ENCODE results near the gene APC2.
A peak's percentile ranks its signal among the peaks of the same experiment; 100 is the strongest.

The APC2 gene

GRCh38 chr19:1478934-1479707, 29.2 kb downstream of the APC2 start, which contains the start of gene C19orf25:
Gene C19orf25 (minus strand): TSS chr19:1479215. CDS start chr19:1478903, 312 bp downstream.
- DNase-seq (ENCODE audit: low spot score) = peak; percentile 97

DNA sequence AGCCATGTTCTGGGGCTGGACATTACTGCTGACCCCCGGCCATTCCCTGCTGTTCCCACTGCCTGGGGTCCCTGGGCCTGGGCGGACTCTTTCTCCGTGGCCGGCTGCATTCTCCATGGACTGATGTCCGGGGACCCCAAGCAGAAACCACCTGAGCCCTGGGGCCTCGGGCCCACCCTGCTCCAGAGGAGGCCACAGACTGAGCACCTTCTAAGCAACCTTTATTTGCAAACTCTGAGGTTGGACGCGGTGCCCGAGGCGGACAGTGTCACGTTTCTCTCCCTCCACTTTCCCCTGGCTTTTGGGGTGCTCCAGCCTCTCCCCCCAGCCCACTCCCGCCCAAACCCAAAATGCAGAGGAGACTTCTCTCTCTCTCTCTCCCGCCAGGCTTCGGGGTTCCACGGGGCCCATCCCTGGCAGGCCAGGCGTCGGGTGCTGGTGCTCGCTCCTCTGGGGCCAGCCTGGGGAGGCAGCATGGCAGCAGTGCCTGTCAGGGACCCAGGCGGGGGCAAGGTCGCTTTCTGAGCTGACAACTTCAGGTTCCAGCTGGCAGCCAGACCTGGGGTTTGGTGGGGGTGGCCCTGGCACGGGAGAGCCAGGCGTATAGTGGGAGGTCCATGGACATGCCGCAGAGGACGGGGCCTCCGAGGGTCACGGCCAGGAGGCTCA, 31.4 kb downstream of the APC2 start:
- DNase-seq (ENCODE audit: low spot score) = no peak

DNA sequence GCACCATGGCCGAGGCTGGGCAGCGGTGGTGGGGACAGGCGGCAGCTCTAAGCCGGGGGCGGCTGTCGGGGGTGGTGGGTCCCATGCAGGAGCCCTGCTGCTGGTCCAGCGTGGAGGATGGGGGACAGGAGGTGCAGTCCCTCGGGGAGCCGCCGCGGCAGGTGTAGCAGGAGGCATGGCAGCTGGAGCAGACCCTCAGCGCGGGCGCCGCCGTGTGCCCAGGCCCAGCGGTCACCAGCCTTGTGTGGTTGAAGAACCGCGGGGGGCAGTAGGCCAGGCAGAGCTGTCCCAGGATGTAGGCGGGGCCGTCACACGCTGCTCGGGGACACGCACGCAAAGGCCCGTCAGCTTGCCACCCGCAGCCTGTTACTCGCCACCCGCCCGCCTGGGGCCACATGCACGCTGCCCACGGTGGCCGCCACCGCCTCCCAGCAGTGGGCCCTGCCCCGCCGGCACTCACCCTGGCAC, 32.0 kb downstream of the APC2 start:
- DNase-seq (ENCODE audit: low spot score) = no peak

DNA sequence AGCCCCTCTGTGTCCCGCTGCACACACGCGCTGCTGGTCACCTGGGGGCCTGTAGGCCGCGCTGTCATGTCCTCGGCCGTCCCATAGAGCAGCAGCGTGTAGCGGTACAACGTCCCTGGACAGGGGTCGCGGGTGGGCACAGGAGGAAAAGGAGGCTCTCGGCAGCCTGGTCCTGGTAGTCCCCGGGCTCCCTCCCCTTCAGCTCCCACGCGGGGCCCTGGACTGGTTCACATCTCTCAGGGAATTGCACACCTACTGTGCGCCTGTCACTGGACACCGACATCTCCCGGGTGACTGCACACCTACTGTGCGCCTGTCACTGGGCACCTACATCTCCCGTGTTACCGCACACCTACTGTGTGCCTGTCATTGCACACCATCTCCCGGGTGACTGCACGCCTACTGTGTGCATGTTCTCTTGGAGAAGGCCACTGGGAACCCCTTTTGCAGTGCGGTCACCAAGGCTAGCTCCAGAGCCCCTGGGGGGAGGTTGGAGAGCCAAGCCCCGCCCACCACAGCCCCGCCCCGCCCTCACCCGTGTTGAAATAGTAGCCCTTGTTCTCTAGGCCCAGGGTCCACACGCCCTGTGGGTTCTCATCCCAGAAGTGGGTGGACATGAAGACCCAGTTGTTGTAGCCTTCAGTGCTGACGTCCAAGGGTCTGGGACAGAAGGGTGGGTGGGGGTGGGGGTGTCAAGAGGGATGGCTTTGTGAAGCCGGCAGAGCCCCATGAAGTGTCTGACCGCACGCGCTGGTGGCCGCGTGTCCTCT, 32.6 kb downstream of the APC2 start:
- no peak for DNase-seq (ENCODE audit: low spot score)

DNA sequence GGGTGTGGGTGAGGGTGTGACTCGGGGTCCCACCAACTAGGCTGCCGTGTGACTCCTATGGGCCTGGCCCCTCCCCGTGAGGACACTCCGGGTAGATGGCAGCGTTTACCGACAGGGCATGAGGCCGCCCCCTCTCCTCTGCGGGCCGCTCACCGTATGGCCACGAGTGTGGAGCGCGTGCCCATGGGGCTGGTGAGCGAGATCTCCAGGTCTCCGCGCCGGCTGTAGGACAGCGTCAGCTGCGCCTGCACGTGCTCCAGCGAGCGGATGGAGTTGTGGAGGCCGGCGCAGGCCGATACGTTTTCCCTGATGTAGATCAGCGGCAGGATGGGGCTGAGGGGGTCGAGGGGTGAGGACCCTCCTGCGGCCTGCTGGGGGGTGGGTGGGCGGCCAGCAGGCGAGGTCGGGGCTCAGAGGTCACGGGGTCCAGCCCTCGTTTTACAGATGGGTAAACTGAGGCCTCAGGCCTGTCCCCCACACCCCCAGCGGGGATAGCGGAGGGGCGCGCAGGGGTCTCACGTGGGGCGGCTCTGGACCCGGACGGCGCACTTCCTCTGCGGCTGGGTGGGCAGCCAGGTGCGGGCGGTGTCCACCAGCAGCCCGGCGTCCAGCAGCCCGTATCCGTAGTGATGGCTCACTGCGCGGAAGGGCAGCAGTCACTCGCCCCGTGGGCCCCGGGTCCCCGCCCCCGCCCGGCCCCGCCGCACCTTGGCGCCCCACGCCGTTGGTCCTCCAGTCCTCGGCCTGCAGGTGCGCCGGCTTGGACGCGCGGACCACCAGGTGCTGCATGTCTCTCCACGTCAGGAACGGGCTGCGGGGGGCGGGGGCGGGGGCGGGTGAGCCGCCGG, 33.4 kb downstream of the APC2 start:
- no peak for DNase-seq (ENCODE audit: low spot score)

DNA sequence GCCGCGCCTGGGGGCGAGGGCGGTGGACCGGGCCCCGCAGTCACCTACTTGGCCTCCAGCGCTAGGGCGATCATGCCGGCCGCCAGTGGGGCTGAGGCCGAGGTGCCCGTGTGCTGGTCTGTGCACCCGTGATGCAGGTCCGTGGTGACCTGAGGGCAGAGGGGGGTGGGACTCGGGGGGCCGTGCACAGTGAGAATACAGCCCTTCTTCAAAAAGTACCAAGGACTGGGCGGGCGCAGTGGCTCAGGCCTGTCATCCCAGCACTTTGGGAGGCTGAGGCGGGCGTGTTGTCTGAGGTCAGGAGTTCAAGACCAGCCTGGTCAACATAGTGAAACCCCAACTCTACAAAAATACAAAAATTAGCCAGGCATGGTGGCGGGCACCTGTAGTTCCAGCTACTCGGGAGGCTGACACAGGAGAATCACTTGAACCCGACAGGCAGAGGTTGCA, 34.1 kb downstream of the APC2 start:
- DNase-seq (ENCODE audit: low spot score) = no peak

GRCh38 chr19:1486720-1487575, 37.0 kb downstream of the APC2 start:
- DNase-seq (ENCODE audit: low spot score) = no peak

DNA sequence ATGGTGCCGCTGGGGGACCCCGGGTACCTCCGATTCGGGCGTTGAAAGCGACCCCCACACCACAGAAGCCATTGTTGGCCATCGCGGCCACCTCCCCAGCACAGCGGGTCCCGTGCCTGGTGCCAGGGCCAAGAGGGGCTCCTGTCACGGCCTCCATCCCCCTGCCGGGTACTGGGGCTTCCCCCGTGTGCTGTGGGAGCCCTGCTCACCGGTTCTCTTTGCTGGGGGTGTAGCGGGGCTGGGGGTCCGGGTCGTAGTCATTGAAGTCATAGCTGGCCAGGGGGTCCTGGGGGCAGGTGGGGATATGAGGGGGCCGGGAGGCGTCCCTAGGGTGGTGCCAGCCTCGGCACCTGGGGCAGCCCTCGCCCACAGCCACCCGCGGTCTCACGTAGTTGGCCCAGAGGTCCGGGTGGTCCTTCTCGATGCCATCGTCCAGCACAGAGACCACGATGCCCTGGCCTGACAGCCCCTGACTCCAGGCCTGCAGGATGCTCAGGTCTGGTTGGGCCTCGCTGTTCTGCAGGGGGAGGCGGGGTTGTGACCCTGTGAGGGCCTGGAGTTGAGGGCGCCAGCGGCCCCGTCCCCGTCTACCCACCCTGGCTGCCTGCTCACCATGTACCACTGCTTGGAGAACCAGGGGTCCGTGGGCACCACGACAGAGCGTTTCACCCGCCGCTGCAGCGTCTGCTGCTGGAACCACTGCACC, 37.8 kb downstream of the APC2 start:
- DNase-seq (ENCODE audit: low spot score) = no peak

- DNase-seq (ENCODE audit: low spot score) = no peak
These were observed 38.3 kb downstream of the APC2 start for GRCh38 chr19:1488282-1488601.

- no peak for DNase-seq (ENCODE audit: low spot score)
These were observed 39.8 kb downstream of the APC2 start for GRCh38 chr19:1489463-1490310.

DNA sequence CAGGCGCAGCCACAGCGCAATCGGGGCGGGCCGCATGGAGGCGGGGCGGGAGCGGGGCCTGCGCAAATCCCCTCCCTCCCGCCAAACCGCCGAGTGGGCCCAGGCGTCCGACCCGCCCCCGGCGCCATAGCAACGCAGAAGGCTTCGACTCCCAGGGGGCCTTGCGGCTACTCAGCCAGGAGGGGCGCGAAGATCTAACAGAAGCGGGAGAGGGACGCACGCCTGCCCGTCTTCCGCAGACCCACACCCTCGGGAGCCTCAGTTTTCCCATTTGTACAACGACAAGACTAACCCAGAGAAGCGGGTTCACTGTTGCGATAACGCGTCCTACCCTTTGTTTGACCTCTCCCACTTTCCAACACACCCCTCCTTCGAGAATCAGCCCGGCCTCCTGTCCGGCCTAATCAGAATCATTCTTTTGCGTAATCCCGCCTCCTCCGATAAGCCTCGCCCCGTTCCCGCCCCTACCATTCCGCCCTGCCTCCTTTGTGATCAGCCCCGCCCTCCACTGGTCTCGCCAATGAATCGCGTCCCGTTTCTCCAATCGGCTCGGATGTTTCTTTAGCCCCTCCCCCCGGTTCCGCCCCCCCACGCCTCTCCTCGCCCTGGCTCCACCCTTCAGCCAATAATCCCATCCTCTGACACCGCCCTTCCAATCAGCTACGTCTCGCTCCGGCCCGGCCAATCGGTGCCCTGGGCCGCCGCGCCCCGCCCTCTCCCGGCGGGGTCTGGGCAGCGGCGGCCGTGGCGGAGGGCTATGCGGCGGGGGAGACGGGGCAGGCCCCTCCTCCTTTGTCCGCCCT, 40.6 kb downstream of the APC2 start, which contains the start of gene PCSK4:
TSS of gene PCSK4 (minus strand) at position 40 of the 803 bp plus-strand sequence. CDS start at position 36, 4 bp downstream.
- peak; percentile 97 for DNase-seq (ENCODE audit: low spot score)

- DNase-seq (ENCODE audit: low spot score) = no peak
These were observed 41.4 kb downstream of the APC2 start, which contains the start of gene REEP6 for GRCh38 chr19:1491114-1491848. Gene REEP6 (plus strand): TSS chr19:1491181. CDS start chr19:1491270, 89 bp downstream.

- no peak for DNase-seq (ENCODE audit: low spot score)
These were observed 41.9 kb downstream of the APC2 start for GRCh38 chr19:1491849-1492170.

DNA sequence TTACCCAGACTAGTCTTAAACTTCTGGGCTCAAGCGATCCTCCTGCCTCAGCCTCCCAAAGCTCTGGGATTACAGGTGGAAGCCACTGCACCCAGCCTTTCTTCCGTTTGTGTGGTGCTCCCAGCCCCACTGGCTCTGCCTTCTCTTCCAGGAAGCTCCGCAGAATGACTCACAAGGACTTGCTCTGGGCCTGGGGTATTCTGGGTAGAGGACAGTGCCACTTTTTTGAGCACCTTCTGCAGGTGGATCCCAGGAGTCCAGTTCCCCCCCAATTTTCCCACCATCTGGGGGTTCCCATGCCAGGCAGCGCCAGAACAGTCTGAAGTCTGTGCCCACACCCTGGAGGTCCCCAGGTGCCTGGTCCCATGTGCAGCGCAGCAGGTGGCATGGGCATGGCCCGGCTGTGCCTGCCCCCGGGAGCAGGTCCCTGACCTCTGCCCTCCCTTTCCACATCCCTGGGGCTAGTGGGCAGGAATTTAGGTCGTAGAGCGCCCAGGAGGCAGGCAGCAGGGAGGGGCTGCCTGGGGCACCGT, 42.6 kb downstream of the APC2 start:
- DNase-seq (ENCODE audit: low spot score) = no peak

- no peak for DNase-seq (ENCODE audit: low spot score)
These were observed 44.3 kb downstream of the APC2 start for GRCh38 chr19:1494115-1494815.

- no peak for DNase-seq (ENCODE audit: low spot score)
These were observed 45.3 kb downstream of the APC2 start for GRCh38 chr19:1495051-1495798.

Measured in D341Med (cell line).